Coronary artery (tissue), 2 donors: ENCODE data around the gene LAMP1.
"Not testable (repeated sequence)": the region's sequence is repeated elsewhere in the genome, so short reads cannot be mapped to it uniquely, and the experiment has no call there.

Experiments used
- DNase-seq: peaks from one replicate; pipeline ENCODE4 v3.0.0-alpha.2; 2017; ENCODE audit warnings: low spot score
- H3K27ac ChIP-seq, 2 donors: fragments of 200-600 bp; sonication (generic); one replicate each; pipeline ENCODE4 v1.5.1; 2016 to 2019
- H3K4me3 ChIP-seq: fragments of 200-600 bp; sonication (generic); 2 replicates; pipeline ENCODE4 v1.5.1; 2016; ENCODE audit warnings: mild to moderate bottlenecking, moderate library complexity
- TF ChIP-seq, protein P1 (sequence below): fragments of 200-600 bp; sonication (generic); IDR thresholded peaks from one replicate; pipeline ENCODE4 v1.5.1; 2019; ENCODE audit warnings: antibody characterized with exemption

Gene LAMP1

DNA sequence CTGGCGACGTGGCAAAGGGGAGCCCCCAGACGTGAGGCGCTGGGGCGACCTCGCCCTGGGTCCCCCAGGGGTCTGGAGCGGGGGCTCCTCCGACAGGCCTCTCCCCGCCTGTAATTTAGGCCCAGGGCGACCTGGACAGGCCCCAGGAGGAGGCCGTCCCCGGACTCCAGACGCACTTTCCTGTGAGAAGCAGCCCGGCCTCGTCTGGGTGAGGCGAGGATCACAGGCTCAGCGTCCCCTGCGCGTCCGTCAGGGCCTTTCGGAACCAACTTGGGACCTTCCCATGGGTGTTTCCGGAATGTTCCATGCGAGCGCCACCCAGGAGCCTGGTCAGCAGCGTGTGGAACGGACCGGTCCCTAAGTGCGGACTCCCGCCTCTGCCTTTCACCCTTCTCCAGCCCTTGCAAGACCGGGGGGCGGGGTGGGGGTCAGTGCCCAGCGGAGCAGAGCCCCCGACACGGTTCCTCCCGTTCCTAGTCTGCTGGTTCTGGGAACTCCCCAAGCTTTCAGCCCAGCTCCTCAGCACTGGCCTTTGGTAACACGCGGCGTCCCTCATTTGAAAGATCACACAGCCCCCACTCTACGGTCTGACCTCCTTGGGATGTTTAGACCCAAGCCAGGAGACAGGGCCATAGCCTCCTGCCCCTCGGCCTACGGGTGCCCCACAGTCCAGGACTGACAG lies 68.0 kb downstream of the LAMP1 start:
- DNase-seq: no peak
- TF ChIP-seq, protein P1, sequence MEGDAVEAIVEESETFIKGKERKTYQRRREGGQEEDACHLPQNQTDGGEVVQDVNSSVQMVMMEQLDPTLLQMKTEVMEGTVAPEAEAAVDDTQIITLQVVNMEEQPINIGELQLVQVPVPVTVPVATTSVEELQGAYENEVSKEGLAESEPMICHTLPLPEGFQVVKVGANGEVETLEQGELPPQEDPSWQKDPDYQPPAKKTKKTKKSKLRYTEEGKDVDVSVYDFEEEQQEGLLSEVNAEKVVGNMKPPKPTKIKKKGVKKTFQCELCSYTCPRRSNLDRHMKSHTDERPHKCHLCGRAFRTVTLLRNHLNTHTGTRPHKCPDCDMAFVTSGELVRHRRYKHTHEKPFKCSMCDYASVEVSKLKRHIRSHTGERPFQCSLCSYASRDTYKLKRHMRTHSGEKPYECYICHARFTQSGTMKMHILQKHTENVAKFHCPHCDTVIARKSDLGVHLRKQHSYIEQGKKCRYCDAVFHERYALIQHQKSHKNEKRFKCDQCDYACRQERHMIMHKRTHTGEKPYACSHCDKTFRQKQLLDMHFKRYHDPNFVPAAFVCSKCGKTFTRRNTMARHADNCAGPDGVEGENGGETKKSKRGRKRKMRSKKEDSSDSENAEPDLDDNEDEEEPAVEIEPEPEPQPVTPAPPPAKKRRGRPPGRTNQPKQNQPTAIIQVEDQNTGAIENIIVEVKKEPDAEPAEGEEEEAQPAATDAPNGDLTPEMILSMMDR: no peak
- Histone ChIP-seq H3K27ac (no peak overlapping the region), H3K4me3 (peak overlapping the region; percentile 84)

DNA sequence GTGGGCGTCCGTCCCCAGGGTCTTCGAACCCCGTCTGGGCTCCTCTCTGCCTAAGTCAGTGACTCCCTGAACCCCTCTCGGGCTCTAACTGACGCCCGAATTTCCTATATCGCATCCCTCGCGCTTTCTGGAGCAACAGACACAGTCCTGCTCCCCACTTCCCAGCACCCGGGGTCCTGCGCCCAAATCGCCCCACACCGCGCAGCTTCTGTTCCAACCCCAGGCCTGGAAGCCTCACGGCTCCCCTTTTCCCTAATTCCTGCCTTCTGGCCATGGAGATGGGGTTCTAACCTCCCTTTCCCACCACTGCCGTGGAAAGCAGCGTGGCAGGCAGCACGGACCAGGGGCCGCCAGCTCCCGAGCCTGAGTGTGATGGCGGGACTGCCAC lies 68.5 kb downstream of the LAMP1 start:
- Histone ChIP-seq H3K27ac (no peak overlapping the region), H3K4me3 (no peak overlapping the region)
- DNase-seq: no peak
- TF ChIP-seq, protein P1: no peak

DNA sequence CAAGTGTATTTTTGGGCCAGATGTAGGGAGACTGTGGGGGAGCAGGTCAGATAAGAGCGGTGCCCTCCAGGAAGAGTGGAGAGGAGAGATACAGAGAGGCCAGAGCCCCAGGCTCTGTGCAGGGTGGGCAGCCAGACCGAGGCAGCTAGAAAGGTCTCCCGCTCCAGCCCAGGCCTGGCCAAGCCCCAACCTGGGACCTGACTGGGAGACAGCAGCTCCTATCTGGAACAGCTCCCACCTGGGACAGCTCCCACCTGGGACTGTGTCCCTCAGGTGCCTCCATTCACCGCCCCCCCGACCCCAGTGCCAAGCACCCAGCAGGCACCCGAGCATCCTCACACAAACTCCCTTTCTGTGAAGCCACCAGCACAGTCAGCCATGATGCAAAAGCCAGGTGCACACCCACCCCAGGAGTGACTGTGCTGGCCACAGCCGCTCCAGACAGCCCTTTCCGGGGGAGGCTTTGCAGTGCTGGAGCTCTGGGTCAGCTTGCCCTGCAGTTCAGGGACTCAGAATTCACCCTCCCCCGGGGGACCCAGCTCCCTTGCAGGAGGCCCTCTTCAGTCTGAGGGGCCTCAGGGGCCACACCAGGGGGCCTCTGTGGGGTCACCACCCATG lies 69.0 kb downstream of the LAMP1 start:
- Histone ChIP-seq H3K4me3 (no peak overlapping the region), H3K27ac (no peak overlapping the region)
- DNase-seq: no peak
- TF ChIP-seq, protein P1: no peak

DNA sequence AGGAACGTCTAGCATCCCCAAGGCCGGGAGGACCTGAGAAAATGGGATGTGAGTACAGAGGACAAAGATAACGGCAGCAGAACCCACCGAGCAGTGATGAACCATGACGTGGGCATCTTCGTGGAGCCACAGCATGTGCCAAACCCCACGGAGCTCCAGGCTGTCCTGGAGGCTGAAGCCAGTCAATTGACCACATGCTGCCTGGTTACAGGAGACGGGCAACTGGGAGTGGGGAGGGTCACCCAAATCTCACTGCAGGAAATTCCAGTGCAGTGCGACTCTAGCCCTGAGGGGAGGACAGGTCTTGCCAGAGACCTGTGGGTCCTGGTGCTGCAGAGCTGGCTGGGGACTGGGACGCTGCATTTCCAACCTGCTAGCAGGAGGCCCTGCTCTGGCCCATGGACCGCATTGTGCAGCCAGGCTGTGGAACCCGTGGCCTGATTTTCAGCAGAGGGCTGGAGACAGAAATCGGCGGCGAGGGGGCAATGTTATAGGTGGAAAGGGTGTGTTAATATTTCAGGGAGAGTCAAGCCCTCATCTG lies 70.1 kb downstream of the LAMP1 start:
- TF ChIP-seq, protein P1: no peak
- no peak overlapping the region for H3K4me3 ChIP-seq
- no peak for DNase-seq
- H3K27ac ChIP-seq: no peak overlapping the region

DNA sequence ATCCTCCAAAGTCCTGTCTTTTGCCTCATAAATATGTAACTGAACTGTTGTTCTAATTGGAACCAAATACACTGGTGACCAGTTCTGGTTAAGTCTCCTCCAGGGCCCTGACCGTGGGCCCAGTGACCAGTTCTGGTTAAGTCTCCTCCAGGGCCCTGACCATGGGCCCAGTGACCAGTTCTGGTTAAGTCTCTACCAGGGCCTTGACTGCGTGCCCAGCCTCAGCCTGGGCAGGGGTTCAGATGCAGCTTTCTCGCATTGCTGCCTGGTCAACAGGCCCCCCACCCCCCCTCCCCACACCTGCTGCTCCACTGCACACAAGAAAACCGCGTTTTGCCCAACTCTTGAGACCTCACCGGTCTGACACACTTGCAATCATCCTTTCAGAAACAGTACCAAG lies 70.7 kb downstream of the LAMP1 start:
- TF ChIP-seq, protein P1: no peak
- DNase-seq: no peak
- no peak overlapping the region for H3K4me3 ChIP-seq
- H3K27ac ChIP-seq: no peak overlapping the region

DNA sequence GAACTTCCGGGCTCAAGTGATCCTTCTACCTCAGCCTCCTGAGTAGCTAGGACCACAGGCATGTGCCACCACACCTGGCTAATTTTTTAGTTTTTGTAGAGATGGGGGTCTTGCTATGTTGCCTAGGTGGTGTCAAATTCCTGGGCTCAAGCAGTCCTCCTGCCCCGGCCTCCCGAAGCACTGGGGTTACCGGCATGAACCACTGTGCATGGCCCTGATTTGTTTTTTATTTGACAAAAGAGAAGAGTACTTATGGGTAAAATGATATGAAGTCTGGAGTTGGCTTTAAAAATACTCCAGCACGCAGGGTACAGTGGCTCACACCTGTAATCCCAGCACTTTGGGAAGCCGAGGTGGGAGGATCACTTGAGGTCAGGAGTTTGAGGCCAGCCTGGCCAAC lies 71.3 kb downstream of the LAMP1 start:
- not testable (repeated sequence) for H3K27ac ChIP-seq, DNase-seq

DNA sequence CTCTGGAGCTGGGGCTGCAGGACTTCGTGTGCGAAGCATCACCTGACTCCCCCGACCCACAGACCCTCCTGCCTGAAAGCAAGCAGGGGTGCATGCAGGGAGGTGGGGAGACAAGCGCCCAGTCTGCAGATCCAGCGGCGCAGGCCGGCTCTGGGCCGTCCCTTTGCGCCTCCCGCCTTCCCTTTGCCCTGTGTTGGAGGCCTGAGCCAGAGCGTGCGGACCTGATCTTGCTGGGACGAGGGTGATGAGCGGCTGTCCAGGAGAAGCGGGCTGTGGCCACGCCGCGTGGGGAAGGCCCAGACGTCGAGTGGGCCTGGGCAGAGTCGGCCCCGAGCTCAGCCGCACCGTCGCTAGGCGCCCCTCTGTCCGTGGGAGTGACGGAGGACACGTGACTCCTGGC lies 72.2 kb downstream of the LAMP1 start:
- H3K4me3 ChIP-seq: no peak overlapping the region
- TF ChIP-seq, protein P1: no peak
- no peak for DNase-seq
- no peak overlapping the region for H3K27ac ChIP-seq

More for the DNA sequence above, 71.3 kb downstream of the LAMP1 start:
- not testable (repeated sequence) for H3K4me3 ChIP-seq
